RWPE1 (cell line): ENCODE measurements around the gene CTU2.

ENCODE experiments used
- CTCF ChIA-PET: fragments of 350-600 bp; sonication (Branson Sonifier 250); formaldehyde crosslinking; extraction: SDS; loops from one replicate; lab custom pipeline; 2021; lab: Yijun Ruan, JAX
- POLR2A ChIA-PET: fragments of 400-600 bp; formaldehyde crosslinking; extraction: SDS; loops from one replicate; lab custom pipeline; 2020; ENCODE audit warnings: antibody characterized with exemption; ENCODE audit not compliant: low non-redundant PET; lab: Yijun Ruan, JAX
- DNase-seq: peaks from one replicate; pipeline ENCODE4 v3.0.0; 2012; ENCODE audit warnings: low spot score
- H3K27ac ChIP-seq: fragments of 450-650 bp; 2 replicates; pipeline ENCODE4 v1.5.1; 2017
- TF ChIP-seq, protein P1 (sequence below): fragments of 450-650 bp; conservative IDR thresholded peaks from 2 replicates; pipeline ENCODE4 v1.5.1; 2017; ENCODE audit warnings: low read depth, mild to moderate bottlenecking

The CTU2 gene

DNA sequence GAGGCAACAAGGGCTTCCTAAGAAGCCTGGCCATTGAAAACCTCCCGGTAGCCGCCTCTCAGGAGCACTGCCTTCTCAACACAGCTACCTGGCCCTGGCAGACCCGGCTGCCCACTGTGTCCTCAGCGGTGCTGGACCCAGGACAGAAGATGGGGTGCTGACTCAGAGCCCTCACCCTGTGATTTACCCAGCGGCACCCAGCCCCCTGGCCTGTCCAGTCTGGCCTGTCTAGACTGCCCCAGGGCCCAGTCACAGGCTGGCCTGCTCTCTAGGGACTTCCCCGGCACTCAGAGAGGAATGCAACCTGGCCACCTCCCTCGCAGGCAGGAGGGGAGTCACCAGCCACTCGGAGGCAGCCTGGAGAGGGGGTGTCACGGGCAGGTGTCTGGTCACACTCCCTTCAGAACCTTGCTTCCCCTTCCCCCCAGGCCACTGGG is 58.6 kb downstream of the CTU2 start:
- ChIA-PET POLR2A (no interaction called here), CTCF (interaction anchor here (1.5 kb wide), 1 partner anchor 27 kb away, joined by 6 read pairs; no protein-coding TSS in a partner anchor)
- TF ChIP-seq, protein P1, sequence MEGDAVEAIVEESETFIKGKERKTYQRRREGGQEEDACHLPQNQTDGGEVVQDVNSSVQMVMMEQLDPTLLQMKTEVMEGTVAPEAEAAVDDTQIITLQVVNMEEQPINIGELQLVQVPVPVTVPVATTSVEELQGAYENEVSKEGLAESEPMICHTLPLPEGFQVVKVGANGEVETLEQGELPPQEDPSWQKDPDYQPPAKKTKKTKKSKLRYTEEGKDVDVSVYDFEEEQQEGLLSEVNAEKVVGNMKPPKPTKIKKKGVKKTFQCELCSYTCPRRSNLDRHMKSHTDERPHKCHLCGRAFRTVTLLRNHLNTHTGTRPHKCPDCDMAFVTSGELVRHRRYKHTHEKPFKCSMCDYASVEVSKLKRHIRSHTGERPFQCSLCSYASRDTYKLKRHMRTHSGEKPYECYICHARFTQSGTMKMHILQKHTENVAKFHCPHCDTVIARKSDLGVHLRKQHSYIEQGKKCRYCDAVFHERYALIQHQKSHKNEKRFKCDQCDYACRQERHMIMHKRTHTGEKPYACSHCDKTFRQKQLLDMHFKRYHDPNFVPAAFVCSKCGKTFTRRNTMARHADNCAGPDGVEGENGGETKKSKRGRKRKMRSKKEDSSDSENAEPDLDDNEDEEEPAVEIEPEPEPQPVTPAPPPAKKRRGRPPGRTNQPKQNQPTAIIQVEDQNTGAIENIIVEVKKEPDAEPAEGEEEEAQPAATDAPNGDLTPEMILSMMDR, result no peak
- H3K27ac ChIP-seq, result peak overlapping the region; percentile 99
- peak; percentile 84 for DNase-seq
